Activated CD4-positive, CD25-positive, alpha-beta regulatory T cell treated with anti-CD3 and anti-CD28 coated beads, Interleukin-2, amount 50 U/mL, for 72 hours (primary cell): ENCODE results near the gene CDK5R2.

Source experiments
- DNase-seq: peaks from one replicate; pipeline ENCODE4 v3.0.0; 2021

CDK5R2 gene

GRCh38 chr2:218962859-218963492 is 3.5 kb downstream of the CDK5R2 start:
- peak; percentile 45 for DNase-seq

GRCh38 chr2:218963601-218964000 is 4.1 kb downstream of the CDK5R2 start:
- no peak for DNase-seq

- DNase-seq = no peak
Measured at GRCh38 chr2:218964041-218964771, 4.7 kb downstream of the CDK5R2 start.

GRCh38 chr2:218970894-218971293 is 11.4 kb downstream of the CDK5R2 start:
- no peak for DNase-seq

- no peak for DNase-seq
Measured at GRCh38 chr2:218975060-218975777, 15.8 kb downstream of the CDK5R2 start.

GRCh38 chr2:218979846-218980734 is 20.6 kb downstream of the CDK5R2 start:
- DNase-seq = peak; percentile 85

GRCh38 chr2:218980735-218981389 is 21.4 kb downstream of the CDK5R2 start:
- no peak for DNase-seq

- DNase-seq = no peak
Measured at GRCh38 chr2:218981390-218981880, 22.0 kb downstream of the CDK5R2 start.

- DNase-seq = no peak
Measured at GRCh38 chr2:218981881-218982585, 22.6 kb downstream of the CDK5R2 start.

- no peak for DNase-seq
Measured at GRCh38 chr2:218982586-218983262, 23.3 kb downstream of the CDK5R2 start.

GRCh38 chr2:218983263-218983933 is 23.9 kb downstream of the CDK5R2 start:
- no peak for DNase-seq

GRCh38 chr2:218983934-218984238 is 24.4 kb downstream of the CDK5R2 start:
- no peak for DNase-seq

- DNase-seq = no peak
Measured at GRCh38 chr2:218984239-218985020, 25.0 kb downstream of the CDK5R2 start.

- no peak for DNase-seq
Measured at GRCh38 chr2:218985021-218985324, 25.5 kb downstream of the CDK5R2 start, which contains the start of gene FEV. FEV (minus strand) TSS chr2:218985184; CDS start chr2:218985075, 109 bp downstream.

GRCh38 chr2:218985325-218986091 is 26.0 kb downstream of the CDK5R2 start:
- DNase-seq = no peak

- DNase-seq = no peak
Measured at GRCh38 chr2:218986148-218986761, 26.8 kb downstream of the CDK5R2 start.

GRCh38 chr2:218988164-218988563 is 28.7 kb downstream of the CDK5R2 start:
- DNase-seq = no peak

GRCh38 chr2:218988650-218989049 is 29.2 kb downstream of the CDK5R2 start:
- DNase-seq = no peak
